Measurements from ENCODE around the gene COX4I2.

Gene COX4I2

GRCh38 chr20:31674895-31675827, 37.4 kb downstream of the COX4I2 start:
- H3K4me3 ChIP-seq (ENCODE audit: low read depth, low read length), result peak overlapping the region; percentile 47
- no peak for DNase-seq (ENCODE audit: low read depth)
- no peak for TF ChIP-seq CTCF (IDR thresholded peaks at IDR 0.05; ENCODE audit: low read depth, low read length, missing control alignments)

GRCh38 chr20:31675828-31676608, 38.3 kb downstream of the COX4I2 start:
- H3K4me3 ChIP-seq (ENCODE audit: low read depth, low read length), result peak overlapping the region; percentile 47
- no peak for DNase-seq (ENCODE audit: low read depth)

GRCh38 chr20:31676609-31676989, 38.9 kb downstream of the COX4I2 start:
- peak overlapping the region; percentile 47; the same call in 1 of the 2 replicates for H3K4me3 ChIP-seq (ENCODE audit: low read depth, low read length)
- no peak for TF ChIP-seq CTCF (IDR thresholded peaks at IDR 0.05; ENCODE audit: low read depth, low read length, missing control alignments)
- no peak for DNase-seq (ENCODE audit: low read depth)

More at GRCh38 chr20:31675828-31676608, 38.3 kb downstream of the COX4I2 start:
- no peak for TF ChIP-seq CTCF (IDR thresholded peaks at IDR 0.05; ENCODE audit: low read depth, low read length, missing control alignments)

GRCh38 chr20:31677553-31678260, 40.0 kb downstream of the COX4I2 start:
- DNase-seq (ENCODE audit: low read depth), result no peak
- TF ChIP-seq CTCF (IDR thresholded peaks at IDR 0.05; ENCODE audit: low read depth, low read length, missing control alignments), result no peak
- no peak overlapping the region for H3K4me3 ChIP-seq (ENCODE audit: low read depth, low read length)

- no peak overlapping the region for H3K4me3 ChIP-seq (ENCODE audit: low read depth, low read length)
- TF ChIP-seq CTCF (IDR thresholded peaks at IDR 0.05; ENCODE audit: low read depth, low read length, missing control alignments), result no peak
- DNase-seq (ENCODE audit: low read depth), result no peak
Observed at GRCh38 chr20:31678389-31679356, 41.0 kb downstream of the COX4I2 start.
